HPDE6-E6E7 (cell line): ENCODE results near the gene KAT6B.
A peak's percentile ranks its signal among the peaks of the same experiment; 100 is the strongest.
"Not testable (repeated sequence)": the region's sequence is repeated elsewhere in the genome, so short reads cannot be mapped to it uniquely, and the experiment has no call there.

ENCODE experiments used
- DNase-seq: peaks from one replicate; pipeline ENCODE4 v3.0.0; 2011; ENCODE audit warnings: missing footprints; ENCODE audit errors: extremely low spot score

KAT6B gene

GRCh38 chr10:74890460-74890859 is 64.1 kb downstream of the KAT6B start:
- DNase-seq = no peak

- no peak for DNase-seq
These were observed 64.7 kb downstream of the KAT6B start for GRCh38 chr10:74891053-74891452.

- no peak for DNase-seq
These were observed 66.4 kb downstream of the KAT6B start for GRCh38 chr10:74892839-74893238.

GRCh38 chr10:74893329-74893728 is 66.9 kb downstream of the KAT6B start:
- DNase-seq = not testable (repeated sequence)

GRCh38 chr10:74896788-74897527 is 70.6 kb downstream of the KAT6B start:
- DNase-seq = no peak

- DNase-seq = no peak
These were observed 72.0 kb downstream of the KAT6B start for GRCh38 chr10:74898201-74898976.

- DNase-seq = no peak
These were observed 73.9 kb downstream of the KAT6B start for GRCh38 chr10:74900297-74900696.

- no peak for DNase-seq
These were observed 74.9 kb downstream of the KAT6B start for GRCh38 chr10:74901301-74901700.

- no peak for DNase-seq
These were observed 75.6 kb downstream of the KAT6B start for GRCh38 chr10:74901867-74902450.

GRCh38 chr10:74903491-74903890 is 77.1 kb downstream of the KAT6B start:
- no peak for DNase-seq

GRCh38 chr10:74906611-74907198 is 80.3 kb downstream of the KAT6B start:
- DNase-seq = no peak

GRCh38 chr10:74909670-74910069 is 83.3 kb downstream of the KAT6B start:
- no peak for DNase-seq

GRCh38 chr10:74910241-74910975 is 84.0 kb downstream of the KAT6B start:
- DNase-seq = no peak

- no peak for DNase-seq
These were observed 84.6 kb downstream of the KAT6B start for GRCh38 chr10:74910976-74911350.

- no peak for DNase-seq
These were observed 85.8 kb downstream of the KAT6B start for GRCh38 chr10:74912182-74912581.

- DNase-seq = no peak
These were observed 86.3 kb downstream of the KAT6B start for GRCh38 chr10:74912682-74913081.

- DNase-seq = no peak
These were observed 87.1 kb downstream of the KAT6B start for GRCh38 chr10:74913377-74913979.

GRCh38 chr10:74916283-74916682 is 89.9 kb downstream of the KAT6B start:
- DNase-seq = no peak

- DNase-seq = peak; percentile 76
These were observed 91.2 kb downstream of the KAT6B start for GRCh38 chr10:74917481-74918077.

- no peak for DNase-seq
These were observed 93.3 kb downstream of the KAT6B start for GRCh38 chr10:74919671-74920070.

- not testable (repeated sequence) for DNase-seq
These were observed 94.7 kb downstream of the KAT6B start for GRCh38 chr10:74921070-74921469.
